Measurements from ENCODE around the gene HID1.

The HID1 gene

DNA sequence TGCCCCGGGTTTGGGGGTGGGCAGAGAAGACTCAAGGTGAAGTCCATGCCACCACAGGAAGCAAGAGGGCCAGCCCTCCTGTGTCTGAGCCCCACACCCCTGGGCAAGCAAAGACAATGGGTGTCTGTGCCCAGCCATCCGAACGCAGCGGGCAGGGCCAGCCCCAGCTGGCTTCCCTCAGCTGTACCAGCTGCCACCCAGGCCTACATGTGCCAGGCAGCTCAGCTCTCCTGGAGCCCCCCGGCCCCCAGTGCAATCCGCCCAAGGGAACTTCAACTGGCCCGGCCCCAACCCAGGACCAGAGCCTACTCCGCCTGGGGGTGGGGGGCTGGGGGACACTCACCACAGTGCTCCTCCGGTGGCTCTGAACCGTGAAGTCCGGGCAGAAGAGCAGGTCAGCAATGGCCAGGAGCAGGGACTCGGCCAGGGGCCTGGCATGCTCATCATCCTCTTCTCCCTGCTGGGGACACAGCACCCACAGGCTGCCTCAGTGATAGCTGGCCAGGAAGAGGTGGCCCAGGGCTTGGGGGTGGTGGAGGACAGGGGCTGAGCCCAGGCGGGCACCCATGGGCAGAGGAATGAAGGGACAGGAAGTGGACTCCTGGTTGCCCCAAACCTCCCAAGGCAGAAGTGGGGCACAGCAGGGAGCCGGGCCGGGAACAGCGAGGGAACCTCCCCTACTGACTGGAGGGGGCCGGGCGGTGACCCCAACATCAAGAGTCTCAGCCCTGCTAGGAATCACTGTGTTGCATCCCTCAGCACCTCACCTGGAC lies 9.8 kb downstream of the HID1 start:
- TF ChIP-seq, protein P1, sequence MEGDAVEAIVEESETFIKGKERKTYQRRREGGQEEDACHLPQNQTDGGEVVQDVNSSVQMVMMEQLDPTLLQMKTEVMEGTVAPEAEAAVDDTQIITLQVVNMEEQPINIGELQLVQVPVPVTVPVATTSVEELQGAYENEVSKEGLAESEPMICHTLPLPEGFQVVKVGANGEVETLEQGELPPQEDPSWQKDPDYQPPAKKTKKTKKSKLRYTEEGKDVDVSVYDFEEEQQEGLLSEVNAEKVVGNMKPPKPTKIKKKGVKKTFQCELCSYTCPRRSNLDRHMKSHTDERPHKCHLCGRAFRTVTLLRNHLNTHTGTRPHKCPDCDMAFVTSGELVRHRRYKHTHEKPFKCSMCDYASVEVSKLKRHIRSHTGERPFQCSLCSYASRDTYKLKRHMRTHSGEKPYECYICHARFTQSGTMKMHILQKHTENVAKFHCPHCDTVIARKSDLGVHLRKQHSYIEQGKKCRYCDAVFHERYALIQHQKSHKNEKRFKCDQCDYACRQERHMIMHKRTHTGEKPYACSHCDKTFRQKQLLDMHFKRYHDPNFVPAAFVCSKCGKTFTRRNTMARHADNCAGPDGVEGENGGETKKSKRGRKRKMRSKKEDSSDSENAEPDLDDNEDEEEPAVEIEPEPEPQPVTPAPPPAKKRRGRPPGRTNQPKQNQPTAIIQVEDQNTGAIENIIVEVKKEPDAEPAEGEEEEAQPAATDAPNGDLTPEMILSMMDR (conservative IDR thresholded peaks at IDR 0.05) = no peak
- peak overlapping the region; percentile 27; the same call in 1 of the 2 replicates for H3K27ac ChIP-seq

GRCh38 chr17:74961657-74962350 lies 10.8 kb downstream of the HID1 start:
- TF ChIP-seq, protein P1 (conservative IDR thresholded peaks at IDR 0.05) = peak; percentile 79

GRCh38 chr17:74960570-74961342 lies 11.8 kb downstream of the HID1 start:
- TF ChIP-seq, protein P1 (conservative IDR thresholded peaks at IDR 0.05) = peak; percentile 55

More at GRCh38 chr17:74961657-74962350, 10.8 kb downstream of the HID1 start:
- peak overlapping the region; percentile 27 for H3K27ac ChIP-seq

DNA sequence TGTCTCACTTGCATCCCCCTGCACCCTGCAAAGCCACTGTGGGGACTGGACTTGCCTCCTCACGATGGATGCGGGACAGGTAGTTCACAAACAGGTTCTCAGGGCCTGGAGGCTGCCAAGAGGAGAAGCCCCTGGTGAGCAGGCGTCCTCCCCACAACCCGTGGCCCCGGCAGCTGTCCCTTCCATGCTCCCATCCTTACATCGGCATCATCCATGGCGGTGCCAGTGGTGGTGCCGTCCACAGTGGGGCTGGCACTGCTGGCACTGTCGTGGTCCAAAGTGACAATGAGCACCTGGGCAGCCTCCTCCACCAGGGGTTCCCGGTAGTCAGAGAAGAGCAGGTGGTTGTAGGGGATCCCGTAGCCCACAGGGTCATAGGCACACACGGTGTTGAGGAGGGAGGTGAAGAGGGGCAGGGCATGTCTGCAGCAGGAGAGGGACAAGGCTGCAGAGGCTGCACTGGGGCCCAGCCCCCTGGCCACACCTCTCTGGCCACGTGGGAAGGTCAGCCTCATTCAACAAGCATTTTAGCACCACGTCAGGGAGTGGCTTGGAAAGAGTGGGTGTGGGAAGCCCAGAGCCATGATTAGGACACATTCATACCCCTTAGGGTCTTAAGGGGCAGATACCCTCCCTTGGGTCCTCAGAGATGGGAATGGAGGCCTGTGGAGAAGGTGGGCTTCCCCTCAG lies 12.6 kb downstream of the HID1 start:
- H3K27ac ChIP-seq = no peak overlapping the region
- TF ChIP-seq, protein P1 (conservative IDR thresholded peaks at IDR 0.05) = no peak

More at GRCh38 chr17:74960570-74961342, 11.8 kb downstream of the HID1 start:
- no peak overlapping the region for H3K27ac ChIP-seq

GRCh38 chr17:74957935-74958740 lies 14.4 kb downstream of the HID1 start:
- TF ChIP-seq, protein P1 (conservative IDR thresholded peaks at IDR 0.05) = peak; percentile 95
- H3K27ac ChIP-seq = no peak overlapping the region

GRCh38 chr17:74956093-74956492 lies 16.5 kb downstream of the HID1 start:
- TF ChIP-seq, protein P1 (conservative IDR thresholded peaks at IDR 0.05) = no peak
- H3K27ac ChIP-seq = no peak overlapping the region

Measured in VCaP (cell line).